M059J (cell line): Measurements from ENCODE around the gene NRAS. TPM values are rescaled to one million over a fixed set of nuclear protein-coding genes. Genes with fewer than 3 reads are reported as not detected.
A peak's percentile ranks its signal among the peaks of the same experiment; 100 is the strongest.

ENCODE experiments used
- DNase-seq: peaks from one replicate; pipeline ENCODE4 v3.0.0-alpha.2; 2012; ENCODE audit warnings: low read depth
- total RNA-seq: library from RNA; depleted of rRNA; stranded (reverse); fragments of >200 nt; shearing (Covaris generic); gene quantifications from 2 replicates; pipeline ENCODE4 v1.2.3, GENCODE V29; 2014

NRAS gene
- total RNA-seq, 1 experiment from 2014 or later, result 99.7 TPM

DNA sequence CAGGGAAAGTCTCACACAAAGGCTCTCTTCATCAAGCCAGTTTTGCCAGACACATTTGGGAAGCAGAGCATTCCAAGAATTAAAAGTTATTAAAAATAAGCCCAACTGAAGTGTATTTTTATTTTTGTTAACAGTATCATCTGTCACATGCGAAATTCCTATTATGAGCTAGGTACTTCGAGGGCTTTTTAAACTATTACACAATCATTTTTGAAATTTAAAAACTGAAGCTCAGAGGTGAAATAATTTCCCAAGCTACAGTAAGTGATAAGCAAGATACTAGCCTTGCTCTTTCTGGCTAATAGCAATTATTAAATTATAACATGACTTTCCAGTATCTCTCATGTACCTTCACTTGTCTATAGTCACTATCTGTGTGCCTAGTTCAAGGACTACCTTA lies 12.0 kb upstream of the NRAS start:
- DNase-seq, result no peak

DNA sequence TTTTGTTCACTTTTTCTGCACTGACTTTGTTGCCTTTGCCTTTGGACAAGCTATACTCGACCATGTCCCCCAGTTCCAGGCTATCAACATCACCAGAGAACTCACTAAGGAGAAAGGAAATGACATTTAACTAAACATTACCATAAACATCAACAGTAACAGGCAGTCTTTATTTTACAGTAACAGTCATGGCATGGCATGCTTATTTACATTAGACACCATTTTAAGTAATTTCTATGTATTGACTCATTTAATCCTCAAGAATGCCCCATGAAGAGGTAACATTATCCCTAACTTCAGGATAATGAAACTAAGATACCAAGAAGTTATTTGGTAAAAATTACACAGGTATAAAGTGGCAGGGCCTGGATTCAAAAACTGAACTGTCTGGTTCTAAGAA lies 8.7 kb upstream of the NRAS start:
- DNase-seq, result no peak

DNA sequence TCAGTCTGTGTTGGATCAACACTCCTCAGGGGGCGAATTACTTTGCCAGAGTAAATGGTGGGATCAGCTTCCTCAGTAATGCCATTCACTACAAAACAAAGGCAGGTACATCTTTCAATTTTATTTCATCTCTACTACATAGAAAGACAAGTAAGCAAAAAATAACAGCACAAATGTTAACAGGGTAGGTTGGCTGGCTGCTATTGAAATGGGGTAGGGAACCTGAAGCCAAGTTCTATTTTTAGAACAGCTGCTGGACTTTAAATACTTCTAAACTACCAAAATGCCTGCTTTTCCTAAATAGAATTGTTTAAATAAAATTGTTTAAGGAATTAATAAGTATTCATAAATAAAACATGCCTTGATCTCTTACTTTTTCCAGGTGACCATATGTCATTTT lies 7.3 kb upstream of the NRAS start:
- DNase-seq, result no peak

DNA sequence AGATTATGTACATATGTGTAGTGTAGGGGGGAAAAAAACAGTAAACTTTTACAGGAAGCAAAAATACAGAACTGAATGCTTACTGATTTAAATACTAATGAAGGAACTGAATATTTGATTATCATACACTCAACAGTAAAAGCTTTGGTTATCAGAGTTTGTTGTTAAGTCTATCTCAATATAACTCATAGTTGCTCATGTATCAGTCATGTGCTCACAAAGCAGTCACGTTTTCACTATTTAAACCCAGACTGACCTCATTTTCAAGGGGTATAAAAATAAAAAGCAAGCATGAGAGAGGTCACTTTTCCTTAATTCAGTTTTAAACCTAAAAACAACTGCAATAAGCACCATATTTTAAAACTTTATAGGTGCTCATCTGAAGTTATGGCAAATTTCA lies 6.9 kb upstream of the NRAS start:
- DNase-seq, result no peak

DNA sequence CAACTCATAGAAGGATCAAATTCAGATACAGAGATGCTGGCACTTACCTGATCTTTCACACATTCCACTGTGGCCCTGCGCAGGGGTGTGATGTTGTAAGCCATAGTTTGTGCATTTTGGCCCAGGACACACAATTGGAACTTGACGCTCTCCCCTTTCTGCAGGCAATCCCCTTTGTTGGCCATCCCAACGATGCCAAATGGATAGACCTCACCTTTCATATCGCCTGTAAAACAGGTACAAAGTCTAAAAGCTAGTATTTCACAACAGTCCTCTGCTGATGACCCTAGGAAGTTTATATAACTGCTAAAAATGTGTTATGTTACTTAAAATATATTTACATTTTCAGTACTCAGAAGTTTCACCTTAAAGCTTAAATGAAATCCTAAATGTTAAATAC lies 3.9 kb upstream of the NRAS start:
- no peak for DNase-seq

DNA sequence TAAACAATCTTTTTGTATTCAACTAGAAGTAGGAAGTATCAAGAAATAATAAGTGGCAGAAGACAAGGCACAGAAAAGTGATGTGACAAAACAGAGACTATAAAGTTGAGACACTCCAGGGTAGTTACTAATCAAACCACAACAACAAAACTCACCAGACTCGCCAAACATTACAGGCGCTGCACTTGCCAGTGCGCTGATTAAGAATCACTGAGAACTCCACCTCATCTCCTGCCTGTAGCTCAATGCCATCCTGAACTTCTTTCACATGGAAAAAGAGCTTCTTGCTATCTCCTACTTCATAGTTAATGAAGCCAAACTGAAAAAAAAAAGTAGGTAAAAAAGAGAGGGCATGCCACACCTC lies 2.8 kb upstream of the NRAS start:
- DNase-seq, result peak; percentile 58

DNA sequence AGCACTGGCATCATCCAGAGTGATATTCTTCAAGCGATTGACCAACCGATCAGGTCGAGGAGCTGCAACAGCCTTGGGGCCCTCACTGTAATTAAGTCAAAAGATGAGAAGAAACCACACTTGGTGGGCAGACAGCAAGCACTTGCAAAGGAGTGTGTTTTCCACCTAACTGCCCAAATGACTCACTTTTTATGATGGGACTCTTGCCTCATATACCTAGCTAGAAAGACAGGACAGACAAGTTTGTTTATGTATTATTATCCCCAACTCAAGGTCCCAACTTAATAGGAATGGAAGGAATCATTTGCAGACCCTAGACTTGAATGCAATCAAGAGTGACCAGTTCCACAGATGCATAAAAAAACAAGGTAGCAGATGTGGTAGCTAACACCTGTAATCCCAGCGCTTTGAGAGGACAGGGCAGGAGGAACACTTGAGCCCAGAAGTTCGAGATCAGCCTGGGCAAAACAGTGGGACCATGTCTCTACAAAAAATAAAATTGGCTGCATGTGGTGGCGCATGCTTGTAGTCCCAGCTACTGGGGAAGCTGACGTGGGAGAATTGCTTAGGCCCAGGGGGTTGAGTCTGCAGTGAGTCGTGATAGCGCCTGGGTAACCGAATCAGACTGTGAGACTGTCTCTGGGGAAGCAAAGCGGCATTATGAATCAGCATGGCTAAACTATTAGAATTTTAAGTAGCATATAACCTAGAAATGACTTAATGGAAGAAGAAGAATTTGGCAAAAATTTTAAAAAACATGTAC lies 2.3 kb upstream of the NRAS start:
- peak; percentile 69 for DNase-seq

DNA sequence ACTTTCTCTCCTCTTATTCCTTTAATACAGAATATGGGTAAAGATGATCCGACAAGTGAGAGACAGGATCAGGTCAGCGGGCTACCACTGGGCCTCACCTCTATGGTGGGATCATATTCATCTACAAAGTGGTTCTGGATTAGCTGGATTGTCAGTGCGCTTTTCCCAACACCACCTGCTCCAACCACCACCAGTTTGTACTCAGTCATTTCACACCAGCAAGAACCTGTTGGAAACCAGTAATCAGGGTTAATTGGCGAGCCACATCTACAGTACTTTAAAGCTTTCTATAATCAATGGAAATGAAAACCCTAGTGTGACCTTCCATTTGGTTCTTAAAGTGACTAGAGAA lies 643 bp downstream of the NRAS start:
- DNase-seq, result no peak

DNA sequence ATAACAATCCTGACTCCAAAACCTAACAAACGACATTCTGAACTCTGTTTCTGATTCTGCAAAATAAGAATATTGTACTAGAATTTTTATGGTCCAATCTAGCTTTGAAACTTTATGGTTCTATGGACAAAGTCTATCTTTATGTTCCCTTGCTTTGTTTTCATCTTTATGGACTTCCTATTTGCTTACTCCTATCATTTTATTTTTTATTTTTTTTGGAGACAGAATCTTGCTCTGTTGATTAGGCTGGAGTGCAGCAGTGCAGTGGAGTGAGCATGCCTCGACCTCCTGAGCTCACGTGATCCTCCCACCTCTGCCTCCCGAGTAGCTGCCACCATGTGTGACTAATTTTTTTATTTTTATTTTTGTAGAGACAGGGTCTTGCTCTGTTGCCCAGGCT lies 3.6 kb downstream of the NRAS start:
- DNase-seq, result no peak

DNA sequence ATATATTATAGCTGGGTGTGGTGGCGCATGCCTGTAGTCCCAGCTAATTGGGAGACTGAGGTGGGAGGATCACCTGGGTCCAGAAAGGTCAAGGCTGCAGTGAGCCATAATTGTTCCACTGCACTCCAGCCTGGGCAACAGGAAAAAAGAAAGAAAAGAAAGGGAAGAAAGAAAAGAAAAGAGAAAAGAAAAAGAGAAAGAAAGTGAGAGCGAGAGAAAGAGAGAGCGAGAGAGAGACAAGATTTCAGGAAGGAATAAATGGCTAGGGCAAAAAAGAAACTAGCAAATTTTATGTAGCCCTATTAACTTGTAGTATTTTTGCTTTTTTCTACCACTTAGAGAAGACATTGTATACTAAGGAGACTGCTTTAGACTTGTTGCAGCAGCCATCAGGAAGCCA lies 6.2 kb downstream of the NRAS start:
- no peak for DNase-seq

DNA sequence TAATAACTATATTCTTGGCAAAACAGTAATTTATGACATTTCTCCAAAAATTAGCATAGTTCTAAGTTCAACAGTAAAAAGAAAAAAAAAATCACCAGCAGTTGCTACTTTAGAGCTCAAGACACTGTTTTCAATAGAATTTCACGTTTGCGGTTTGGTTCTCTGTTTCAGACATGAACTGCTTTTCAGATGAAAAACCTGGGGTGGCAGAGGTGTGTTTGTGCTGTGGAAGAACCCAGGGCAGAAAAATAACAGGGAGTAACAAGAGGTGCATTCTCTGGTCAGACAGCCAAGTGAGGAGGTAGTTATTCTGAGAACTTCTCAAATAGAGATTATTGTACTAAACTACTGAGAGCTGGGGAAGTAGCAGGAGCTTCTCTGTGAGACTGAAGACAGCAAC lies 9.0 kb downstream of the NRAS start:
- DNase-seq, result no peak

DNA sequence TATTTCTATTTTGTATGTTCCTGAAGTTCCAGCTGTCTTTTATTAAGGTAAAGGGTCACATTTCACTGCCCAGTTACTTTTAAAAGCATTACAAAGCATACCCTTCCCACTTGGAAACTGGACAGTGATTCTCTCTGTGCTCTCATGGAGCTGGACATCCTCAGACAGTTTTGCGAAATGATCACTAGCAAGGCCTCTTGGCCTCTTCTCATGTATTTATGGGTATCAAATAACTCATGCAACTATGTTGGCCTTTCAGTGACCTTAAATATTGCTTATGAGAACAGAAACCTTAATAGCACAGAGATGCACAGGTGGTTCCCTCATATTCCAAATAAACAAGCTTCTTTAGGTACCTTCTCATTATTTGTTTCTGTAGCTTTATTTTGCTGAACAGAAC lies 13.3 kb downstream of the NRAS start:
- DNase-seq, result no peak

DNA sequence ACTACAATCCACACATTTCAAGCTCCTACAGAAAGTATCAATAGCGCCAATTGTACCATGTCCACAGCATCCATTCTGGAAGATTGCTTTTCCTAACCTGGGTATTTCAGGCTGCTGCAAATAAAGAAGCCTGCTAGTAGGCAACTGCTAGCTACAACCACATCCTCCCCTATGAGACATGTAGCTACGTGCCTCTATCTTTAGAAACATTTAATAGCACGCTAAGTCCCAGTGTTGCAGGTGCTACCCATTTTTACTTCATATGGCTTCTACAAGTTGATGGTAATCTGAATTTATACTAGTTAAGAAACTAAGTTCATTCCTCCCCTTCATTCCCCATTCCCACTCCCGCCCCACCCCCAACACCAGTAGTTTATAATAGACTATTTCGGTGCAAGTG lies 13.8 kb downstream of the NRAS start:
- no peak for DNase-seq

DNA sequence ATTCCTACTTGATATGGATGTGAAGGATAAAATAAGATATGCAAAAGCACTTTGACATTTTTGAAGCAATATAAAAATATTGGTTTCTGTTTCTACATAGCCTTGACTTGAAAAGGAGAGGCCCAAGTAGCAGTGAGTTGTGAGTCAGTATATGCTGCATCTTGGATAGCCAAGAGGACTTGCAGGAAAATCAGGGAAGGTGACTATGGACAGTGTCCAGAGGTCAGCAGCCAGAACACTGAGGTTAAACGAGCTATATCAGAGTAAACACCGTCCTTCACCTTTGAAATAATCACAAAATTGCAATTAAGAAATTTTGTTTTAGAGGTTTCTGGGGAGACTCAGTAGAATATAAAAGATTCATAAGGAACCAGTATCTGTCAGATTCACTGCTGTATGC lies 14.6 kb downstream of the NRAS start:
- DNase-seq, result no peak

DNA sequence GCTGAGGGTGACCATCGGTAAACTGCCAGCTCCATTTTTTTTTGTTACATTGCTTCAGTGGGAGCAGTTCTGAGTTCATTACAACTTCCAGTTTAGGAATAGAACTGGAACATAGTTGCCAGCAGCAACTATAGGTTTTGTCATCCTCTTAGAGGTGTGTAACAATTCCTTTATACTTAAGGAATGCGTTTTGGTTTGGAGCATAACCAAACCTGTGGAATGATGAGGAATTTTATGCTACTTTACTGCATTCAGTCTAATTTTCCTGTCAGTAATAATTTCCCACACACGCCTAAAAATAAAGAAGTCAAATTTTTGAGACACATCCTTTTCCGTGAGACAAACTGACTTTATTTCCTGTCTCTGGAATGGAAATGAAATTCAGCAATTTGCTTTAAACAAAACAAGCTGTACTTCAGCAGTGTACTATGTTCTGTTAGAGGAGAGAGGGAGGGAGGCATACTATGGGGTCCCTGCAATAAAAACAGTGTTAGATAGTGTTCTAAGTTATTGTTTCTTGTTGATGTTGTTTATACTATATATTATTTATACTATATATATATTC lies 16.5 kb downstream of the NRAS start:
- peak; percentile 17 for DNase-seq

DNA sequence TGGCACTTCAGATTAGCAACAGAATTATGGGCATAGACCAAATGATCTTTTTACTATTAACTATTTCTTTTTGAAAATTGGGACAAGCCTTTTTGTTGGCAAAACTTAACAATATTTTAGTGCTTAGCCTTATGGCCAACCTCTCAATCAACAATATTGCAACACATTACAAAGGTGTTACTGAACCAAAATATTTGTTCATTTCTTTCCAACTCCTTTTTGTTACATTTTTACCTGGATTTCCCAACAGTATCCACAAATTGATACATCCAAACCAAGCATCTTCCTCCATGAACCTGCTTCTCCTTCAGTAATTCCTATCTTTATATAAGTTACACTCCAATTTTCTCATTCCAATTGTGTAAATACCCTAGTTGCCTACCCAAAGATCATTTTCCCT lies 19.8 kb downstream of the NRAS start:
- no peak for DNase-seq

DNA sequence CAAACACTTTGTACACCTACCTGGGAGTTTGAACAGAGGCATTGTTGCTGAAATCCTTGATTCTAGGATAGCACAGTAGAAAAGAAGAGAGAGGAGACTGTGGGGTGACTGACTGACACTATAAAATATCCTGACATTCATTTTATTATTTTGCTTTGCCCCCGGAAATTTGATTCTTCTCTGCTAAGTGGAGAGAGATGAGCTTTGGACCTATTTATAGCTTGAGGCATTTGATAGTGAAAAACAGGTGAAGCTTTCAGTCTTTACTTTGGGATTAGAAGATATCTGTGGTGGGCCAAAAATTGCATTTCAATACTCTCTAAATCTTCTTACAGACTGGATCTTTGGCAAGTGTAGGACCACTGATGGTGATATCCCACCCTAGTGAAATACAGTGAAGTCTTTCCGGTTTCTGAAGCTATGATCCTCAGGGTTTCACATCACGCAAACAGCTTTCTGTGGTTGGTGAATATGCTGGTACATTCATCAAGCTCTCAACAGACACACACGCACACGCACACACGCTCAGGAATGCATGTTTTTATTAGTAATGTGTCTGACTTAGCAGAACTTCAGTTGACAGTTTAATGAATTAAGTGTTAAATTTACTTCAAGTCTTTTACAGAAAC lies 21.0 kb downstream of the NRAS start, which contains the start of gene AMPD1:
Gene AMPD1 (minus strand): TSS at position 117 of the 629 bp plus-strand sequence. CDS start 75 bp downstream, at position 42.
- DNase-seq, result peak; percentile 46

DNA sequence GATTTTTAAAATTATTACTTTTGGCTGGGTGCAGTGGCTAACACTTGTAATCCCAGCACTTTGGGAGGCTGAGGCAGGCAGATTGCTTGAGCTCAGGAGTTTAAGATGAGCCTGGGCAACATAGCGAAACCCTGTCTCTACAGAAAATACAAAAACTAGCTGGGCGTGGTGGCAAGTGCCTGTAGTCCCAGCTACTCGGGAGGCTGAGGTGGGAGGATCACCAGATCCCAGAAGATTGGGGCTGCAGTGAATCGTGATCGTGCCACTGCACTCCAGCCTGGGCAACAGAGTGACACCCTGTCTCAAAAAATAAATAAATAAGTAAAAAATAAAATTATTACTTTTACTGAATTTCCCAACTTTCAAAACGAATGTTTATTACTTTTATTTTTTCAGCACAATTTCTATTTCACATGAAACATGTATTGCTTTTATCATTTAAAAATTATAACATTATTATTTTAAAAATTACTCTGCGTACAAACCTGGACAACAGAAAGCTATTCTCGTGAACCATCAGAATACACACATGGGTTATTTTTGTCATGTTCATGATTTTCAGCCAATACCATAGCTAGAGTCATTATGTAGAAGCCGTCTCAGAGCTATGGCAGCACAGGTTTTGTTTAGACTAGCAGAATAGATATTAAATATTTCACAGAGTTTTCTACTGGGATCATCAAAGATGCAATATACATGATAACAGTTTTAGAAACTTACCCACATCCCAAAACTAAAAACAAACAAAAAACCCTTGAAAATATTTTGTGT lies 21.8 kb downstream of the NRAS start:
- no peak for DNase-seq

DNA sequence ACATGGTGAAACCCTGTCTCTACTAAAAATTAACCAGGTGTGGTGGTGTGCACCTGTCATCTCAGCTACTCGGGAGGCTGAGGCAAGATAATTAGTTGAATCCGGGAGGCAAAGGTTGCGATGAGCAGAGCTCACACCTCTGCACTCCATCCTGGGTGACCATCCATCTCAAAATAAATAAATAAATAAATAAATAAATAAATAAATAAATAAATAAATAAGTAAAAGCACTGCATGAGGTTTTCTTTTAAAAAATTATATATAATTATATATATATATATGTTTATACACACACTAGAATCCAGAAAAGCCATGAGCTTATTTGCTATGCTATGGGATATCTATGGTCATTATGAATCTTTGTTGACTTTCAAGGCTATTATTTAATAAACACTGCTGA lies 23.6 kb downstream of the NRAS start:
- DNase-seq, result no peak

DNA sequence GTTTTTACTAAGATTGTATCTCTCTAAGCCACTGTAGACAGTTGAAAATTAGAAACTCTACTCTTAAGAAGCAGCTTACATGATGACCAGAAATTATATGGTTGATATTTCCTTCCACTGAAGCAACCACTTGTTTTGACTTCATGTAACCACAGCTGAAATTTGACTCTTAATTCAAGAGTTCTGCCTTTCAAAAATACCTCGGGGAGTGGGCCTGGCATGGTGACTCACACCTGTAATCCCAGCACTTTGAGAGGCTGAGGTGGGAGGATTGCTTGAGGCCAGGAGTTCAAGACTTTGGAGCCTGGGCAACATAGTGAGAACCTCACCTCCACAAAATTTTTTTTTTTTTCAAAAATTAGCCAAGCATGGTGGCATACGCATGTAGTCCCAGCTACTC lies 25.5 kb downstream of the NRAS start:
- peak; percentile 81 for DNase-seq

DNA sequence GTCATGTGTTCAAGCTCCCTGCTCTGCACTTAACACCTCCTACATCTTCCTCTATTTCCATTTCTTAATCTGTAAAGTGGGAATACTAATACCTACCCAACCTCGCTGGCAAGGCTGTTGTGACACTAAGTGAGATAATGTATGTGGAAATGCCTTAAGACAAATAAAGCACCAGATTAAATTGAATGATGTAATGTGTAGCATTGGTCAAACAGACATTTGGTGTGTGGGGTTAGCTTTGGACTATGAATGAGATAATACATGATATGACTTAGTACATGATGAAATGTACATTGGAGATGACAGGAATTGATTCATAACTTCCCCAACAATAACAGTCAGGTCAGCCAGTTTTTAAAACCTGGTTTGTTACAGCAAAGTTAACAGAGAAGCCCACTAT lies 26.4 kb downstream of the NRAS start:
- no peak for DNase-seq

DNA sequence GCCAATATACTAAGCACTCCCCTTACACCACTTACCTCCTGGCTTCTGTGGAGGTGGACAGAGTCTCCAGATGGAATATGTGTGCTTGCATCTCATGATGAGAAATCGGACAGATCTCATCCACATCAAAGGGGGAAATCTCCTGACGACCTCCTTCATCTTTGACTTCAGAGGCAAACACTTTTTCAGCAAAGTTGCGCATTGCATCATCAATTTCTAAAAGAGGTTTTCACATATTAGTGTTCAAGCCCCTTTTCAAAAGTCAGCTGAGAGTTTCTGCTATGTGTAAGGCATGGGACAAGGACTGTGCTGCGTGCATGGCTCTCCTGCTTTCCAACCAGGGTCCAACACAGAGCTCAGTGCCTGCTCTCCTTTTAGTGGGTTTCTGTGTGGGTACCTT lies 28.0 kb downstream of the NRAS start:
- DNase-seq, result no peak

DNA sequence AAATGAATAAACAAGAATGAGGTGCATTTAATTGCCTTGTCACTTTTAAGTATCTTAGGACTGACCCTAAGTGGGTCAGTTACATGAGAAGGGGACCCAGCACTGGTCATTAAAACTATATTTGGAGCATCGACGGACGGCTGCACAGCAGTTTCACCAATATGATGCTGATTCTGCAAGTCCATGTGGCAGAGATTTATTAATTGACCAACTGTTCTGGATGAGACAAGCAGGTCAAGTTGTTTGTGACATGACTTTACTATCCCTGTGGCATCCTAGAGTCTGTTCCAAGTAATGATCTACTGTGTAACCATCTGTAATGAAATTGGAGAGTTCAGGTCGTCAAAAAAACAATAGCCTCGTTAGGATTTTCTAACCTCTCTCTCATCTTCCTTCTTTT lies 30.7 kb downstream of the NRAS start:
- no peak for DNase-seq
